ENCODE measurements around the gene CYP2W1.

The CYP2W1 gene

GRCh38 chr7:983616-984071 lies 663 bp downstream of the CYP2W1 start:
- H3K27me3 ChIP-seq (ENCODE audit: control insufficient read depth, insufficient read depth, low read length): peaks cover 23% of the 10 kb centered on the region
- H3K9ac ChIP-seq (ENCODE audit: low read length): no peak overlapping the region
- H3K4me3 ChIP-seq (ENCODE audit: low read length): no peak overlapping the region
- H3K9me3 ChIP-seq (ENCODE audit: control insufficient read depth, low read length): no peaks in the 10 kb centered on the region
- no peaks in the 10 kb centered on the region for H3K36me3 ChIP-seq (ENCODE audit: control insufficient read depth, insufficient read depth, low read length)
- peaks cover 32% of the 10 kb centered on the region for H3K4me1 ChIP-seq (ENCODE audit: control insufficient read depth, insufficient read depth, low read length)

DNA sequence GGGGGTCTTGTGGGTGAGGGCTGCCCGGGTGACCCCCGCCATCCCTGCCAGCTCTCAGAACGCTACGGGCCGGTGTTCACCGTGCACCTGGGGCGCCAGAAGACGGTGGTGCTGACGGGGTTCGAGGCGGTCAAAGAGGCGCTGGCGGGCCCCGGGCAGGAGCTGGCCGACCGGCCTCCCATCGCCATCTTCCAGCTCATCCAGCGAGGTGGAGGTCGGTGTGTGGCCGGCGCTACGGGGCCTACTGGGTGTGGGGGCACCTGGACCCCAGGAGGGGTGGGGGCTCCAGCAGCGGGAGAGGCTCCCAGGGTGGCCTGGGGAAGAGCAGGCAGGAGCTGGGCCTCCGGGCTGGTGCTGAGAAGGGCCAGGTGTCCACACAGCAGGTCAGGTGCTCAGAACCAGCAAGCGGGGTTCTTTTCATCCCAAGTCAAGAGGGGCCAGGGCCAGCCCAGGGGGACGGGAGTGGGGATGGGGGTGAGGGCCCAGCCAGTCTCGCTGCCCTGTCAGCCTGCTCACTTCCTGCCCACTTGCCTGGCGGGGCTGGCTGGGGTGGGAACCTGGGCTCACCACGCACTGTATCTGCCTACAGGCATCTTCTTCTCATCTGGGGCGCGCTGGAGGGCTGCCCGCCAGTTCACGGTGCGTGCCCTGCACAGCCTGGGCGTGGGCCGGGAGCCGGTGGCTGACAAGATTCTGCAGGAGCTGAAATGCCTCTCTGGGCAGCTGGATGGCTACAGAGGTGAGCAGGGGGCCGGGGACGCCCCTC lies 1.6 kb downstream of the CYP2W1 start:
- no peak overlapping the region for H3K9ac ChIP-seq (ENCODE audit: low read length)
- no peaks in the 10 kb centered on the region for H3K9me3 ChIP-seq (ENCODE audit: control insufficient read depth, low read length)
- H3K27me3 ChIP-seq (ENCODE audit: control insufficient read depth, insufficient read depth, low read length): peaks cover 26% of the 10 kb centered on the region
- H3K36me3 ChIP-seq (ENCODE audit: control insufficient read depth, insufficient read depth, low read length): no peaks in the 10 kb centered on the region
- peaks cover 30% of the 10 kb centered on the region for H3K4me1 ChIP-seq (ENCODE audit: control insufficient read depth, insufficient read depth, low read length)
- H3K4me3 ChIP-seq (ENCODE audit: low read length): no peak overlapping the region

DNA sequence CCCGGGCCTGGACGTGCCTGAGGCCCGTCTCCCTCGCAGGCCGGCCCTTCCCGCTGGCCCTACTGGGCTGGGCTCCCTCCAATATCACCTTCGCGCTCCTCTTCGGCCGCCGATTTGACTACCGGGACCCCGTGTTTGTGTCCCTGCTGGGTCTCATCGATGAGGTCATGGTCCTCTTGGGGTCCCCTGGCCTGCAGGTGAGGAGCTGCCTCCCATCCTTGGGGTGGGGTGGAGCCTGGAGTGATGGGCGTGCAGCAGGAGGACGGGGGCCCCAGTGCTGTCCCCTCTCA lies 2.1 kb downstream of the CYP2W1 start:
- H3K4me1 ChIP-seq (ENCODE audit: control insufficient read depth, insufficient read depth, low read length): peaks cover 30% of the 10 kb centered on the region
- no peak overlapping the region for H3K4me3 ChIP-seq (ENCODE audit: low read length)
- H3K36me3 ChIP-seq (ENCODE audit: control insufficient read depth, insufficient read depth, low read length): no peaks in the 10 kb centered on the region
- no peak overlapping the region for H3K9ac ChIP-seq (ENCODE audit: low read length)
- H3K27me3 ChIP-seq (ENCODE audit: control insufficient read depth, insufficient read depth, low read length): peaks cover 26% of the 10 kb centered on the region
- H3K9me3 ChIP-seq (ENCODE audit: control insufficient read depth, low read length): no peaks in the 10 kb centered on the region

DNA sequence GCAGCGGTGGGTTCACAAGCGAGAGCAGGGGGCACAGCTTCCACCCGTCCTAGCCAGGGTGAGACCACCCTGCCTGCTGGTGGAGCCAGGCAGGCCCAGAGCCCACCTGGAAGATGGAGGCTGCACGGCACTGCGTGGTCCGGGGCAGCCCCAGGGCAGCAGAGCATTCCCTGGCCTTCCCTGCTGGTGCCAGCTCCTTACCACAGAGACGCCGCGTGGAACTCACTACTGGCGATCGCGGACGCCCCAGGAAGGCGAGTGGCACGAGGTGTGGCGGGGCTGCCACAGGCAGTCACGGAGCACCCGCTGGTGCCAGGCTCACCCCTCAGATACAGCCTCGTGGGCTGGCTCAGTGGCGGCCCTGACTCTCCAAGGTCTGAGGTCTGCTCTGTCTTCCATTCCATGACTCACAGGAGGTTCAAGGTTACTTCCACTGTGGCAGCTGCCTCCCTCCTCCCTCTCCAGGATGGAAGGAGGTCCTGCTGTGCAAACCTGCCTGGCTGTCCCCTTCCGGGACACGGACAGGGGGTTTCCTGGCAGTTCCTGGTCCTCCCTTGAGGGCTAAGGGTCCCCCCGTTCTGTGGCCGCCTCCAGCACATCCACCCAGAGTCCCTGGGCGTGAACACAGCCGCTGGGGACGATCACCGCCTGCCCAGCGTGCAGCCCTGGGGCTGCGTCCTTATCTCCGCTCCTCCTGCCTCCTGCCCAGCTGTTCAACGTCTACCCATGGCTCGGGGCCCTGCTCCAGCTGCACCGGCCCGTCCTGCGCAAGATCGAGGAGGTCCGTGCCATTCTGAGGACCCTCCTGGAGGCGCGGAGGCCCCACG lies 3.1 kb downstream of the CYP2W1 start:
- H3K9me3 ChIP-seq (ENCODE audit: control insufficient read depth, low read length): no peaks in the 10 kb centered on the region
- H3K4me3 ChIP-seq (ENCODE audit: low read length): no peak overlapping the region
- no peaks in the 10 kb centered on the region for H3K36me3 ChIP-seq (ENCODE audit: control insufficient read depth, insufficient read depth, low read length)
- H3K9ac ChIP-seq (ENCODE audit: low read length): no peak overlapping the region
- H3K4me1 ChIP-seq (ENCODE audit: control insufficient read depth, insufficient read depth, low read length): peaks cover 30% of the 10 kb centered on the region
- H3K27me3 ChIP-seq (ENCODE audit: control insufficient read depth, insufficient read depth, low read length): peaks cover 34% of the 10 kb centered on the region

DNA sequence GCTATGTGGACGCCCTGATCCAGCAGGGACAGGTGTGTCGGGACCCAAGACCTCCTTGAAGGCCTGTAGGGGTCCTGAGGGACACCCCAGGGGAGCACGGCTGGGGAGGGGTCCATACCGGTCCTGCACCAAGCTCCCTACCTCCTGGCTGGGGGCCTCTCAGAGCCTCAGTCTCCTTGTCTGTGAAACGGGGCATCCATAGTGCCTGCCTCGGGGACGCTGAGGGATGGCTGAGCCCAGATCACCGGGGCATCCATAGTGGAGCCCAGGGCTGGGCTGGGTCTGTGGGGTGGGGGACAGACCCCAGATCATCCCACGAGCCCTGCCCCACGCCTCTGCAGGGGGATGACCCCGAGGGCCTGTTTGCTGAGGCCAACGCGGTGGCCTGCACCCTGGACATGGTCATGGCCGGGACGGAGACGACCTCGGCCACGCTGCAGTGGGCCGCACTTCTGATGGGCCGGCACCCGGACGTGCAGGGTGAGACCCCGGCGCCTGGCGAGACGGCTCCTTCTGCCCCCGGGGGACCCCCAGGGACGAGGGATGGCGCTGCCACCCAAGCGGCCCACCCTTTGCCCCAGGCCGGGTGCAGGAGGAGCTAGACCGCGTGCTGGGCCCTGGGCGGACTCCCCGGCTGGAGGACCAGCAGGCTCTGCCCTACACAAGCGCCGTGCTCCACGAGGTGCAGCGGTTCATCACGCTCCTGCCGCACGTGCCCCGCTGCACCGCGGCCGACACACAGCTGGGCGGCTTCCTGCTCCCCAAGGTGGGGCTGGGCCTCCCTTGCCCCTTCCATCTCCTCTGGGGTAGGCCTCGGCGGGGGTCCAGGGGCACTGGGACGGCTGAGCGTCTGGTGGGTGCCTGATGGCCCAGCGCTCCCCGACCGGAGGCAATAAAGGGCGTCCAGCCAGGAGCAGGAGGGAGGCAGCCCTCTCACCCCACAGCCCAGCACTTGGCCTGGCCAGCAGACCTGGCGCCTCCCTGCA lies 4.1 kb downstream of the CYP2W1 start:
- no peaks in the 10 kb centered on the region for H3K9me3 ChIP-seq (ENCODE audit: control insufficient read depth, low read length)
- H3K36me3 ChIP-seq (ENCODE audit: control insufficient read depth, insufficient read depth, low read length): no peaks in the 10 kb centered on the region
- H3K9ac ChIP-seq (ENCODE audit: low read length): no peak overlapping the region
- no peak overlapping the region for H3K4me3 ChIP-seq (ENCODE audit: low read length)
- peaks cover 44% of the 10 kb centered on the region for H3K27me3 ChIP-seq (ENCODE audit: control insufficient read depth, insufficient read depth, low read length)
- H3K4me1 ChIP-seq (ENCODE audit: control insufficient read depth, insufficient read depth, low read length): peaks cover 30% of the 10 kb centered on the region

DNA sequence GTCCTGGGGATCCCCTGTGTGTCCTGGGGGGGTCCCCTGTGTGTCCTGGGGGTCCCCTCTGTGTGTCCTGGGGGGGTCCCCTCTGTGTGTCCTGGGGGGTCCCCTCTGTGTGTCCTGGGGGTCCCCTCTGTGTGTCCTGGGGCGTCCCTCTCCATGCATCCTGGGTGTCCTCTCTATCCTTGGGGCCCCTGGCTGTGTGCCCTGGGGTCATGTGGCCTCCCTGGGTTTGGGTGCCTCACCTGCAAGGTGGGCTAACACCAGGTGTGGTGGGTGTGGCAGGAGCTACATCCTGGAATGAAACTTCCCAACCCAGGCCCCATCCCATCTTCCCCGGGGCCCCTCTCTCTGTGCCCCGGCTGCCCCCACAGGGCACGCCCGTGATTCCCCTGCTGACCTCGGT lies 4.9 kb downstream of the CYP2W1 start:
- H3K4me1 ChIP-seq (ENCODE audit: control insufficient read depth, insufficient read depth, low read length): peaks cover 22% of the 10 kb centered on the region
- H3K27me3 ChIP-seq (ENCODE audit: control insufficient read depth, insufficient read depth, low read length): peaks cover 50% of the 10 kb centered on the region
- H3K36me3 ChIP-seq (ENCODE audit: control insufficient read depth, insufficient read depth, low read length): no peaks in the 10 kb centered on the region

GRCh38 chr7:988426-988911 lies 5.5 kb downstream of the CYP2W1 start:
- peaks cover 48% of the 10 kb centered on the region for H3K27me3 ChIP-seq (ENCODE audit: control insufficient read depth, insufficient read depth, low read length)
- peak overlapping the region; percentile 28 for H3K9ac ChIP-seq (ENCODE audit: low read length)
- peaks cover 19% of the 10 kb centered on the region for H3K4me1 ChIP-seq (ENCODE audit: control insufficient read depth, insufficient read depth, low read length)
- no peaks in the 10 kb centered on the region for H3K9me3 ChIP-seq (ENCODE audit: control insufficient read depth, low read length)
- H3K4me3 ChIP-seq (ENCODE audit: low read length): no peak overlapping the region
- no peaks in the 10 kb centered on the region for H3K36me3 ChIP-seq (ENCODE audit: control insufficient read depth, insufficient read depth, low read length)

More for the DNA sequence above, 4.9 kb downstream of the CYP2W1 start:
- Histone ChIP-seq H3K9me3 (ENCODE audit: control insufficient read depth, low read length) (no peaks in the 10 kb centered on the region), H3K9ac (ENCODE audit: low read length) (peak overlapping the region; percentile 28), H3K4me3 (ENCODE audit: low read length) (no peak overlapping the region)

- no peaks in the 10 kb centered on the region for H3K36me3 ChIP-seq (ENCODE audit: control insufficient read depth, insufficient read depth, low read length)
- peaks cover 43% of the 10 kb centered on the region for H3K27me3 ChIP-seq (ENCODE audit: control insufficient read depth, insufficient read depth, low read length)
- peaks cover 20% of the 10 kb centered on the region for H3K4me1 ChIP-seq (ENCODE audit: control insufficient read depth, insufficient read depth, low read length)
- H3K9ac ChIP-seq (ENCODE audit: low read length): no peak overlapping the region
- no peaks in the 10 kb centered on the region for H3K9me3 ChIP-seq (ENCODE audit: control insufficient read depth, low read length)
- no peak overlapping the region for H3K4me3 ChIP-seq (ENCODE audit: low read length)
Measured at GRCh38 chr7:988963-989529, 6.1 kb downstream of the CYP2W1 start.

DNA sequence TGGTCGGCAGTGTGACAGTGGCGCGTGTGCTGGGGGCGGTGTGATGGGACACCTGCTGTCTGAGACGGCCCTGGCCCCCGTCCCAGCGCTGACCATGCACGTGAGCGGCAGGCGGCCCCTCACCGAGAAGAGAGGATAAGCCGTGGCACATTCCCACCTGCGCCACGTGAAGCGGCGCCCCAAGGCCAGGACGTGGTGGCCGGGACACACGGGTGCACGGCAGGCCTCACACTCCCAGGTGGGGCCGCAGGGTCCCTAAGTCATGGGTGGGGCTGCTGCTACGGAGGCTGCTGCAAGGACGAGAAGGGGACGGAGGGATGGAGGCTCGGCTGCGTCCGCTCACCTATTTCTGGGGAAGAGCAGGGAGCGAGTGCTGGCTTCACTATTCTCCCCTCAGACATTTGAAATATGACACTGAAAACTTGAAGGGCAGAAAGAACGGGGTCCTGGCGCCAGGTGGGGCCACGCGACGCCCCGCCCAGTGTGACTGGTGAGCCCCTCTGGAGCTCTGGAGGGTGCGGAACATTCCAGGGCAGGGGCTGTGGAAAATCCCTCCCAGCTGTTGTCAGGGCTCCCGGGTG lies 7.5 kb downstream of the CYP2W1 start:
- Histone ChIP-seq H3K9me3 (ENCODE audit: control insufficient read depth, low read length) (no peaks in the 10 kb centered on the region), H3K36me3 (ENCODE audit: control insufficient read depth, insufficient read depth, low read length) (no peaks in the 10 kb centered on the region), H3K4me3 (ENCODE audit: low read length) (no peak overlapping the region), H3K9ac (ENCODE audit: low read length) (no peak overlapping the region), H3K4me1 (ENCODE audit: control insufficient read depth, insufficient read depth, low read length) (peaks cover 20% of the 10 kb centered on the region), H3K27me3 (ENCODE audit: control insufficient read depth, insufficient read depth, low read length) (peaks cover 38% of the 10 kb centered on the region)

DNA sequence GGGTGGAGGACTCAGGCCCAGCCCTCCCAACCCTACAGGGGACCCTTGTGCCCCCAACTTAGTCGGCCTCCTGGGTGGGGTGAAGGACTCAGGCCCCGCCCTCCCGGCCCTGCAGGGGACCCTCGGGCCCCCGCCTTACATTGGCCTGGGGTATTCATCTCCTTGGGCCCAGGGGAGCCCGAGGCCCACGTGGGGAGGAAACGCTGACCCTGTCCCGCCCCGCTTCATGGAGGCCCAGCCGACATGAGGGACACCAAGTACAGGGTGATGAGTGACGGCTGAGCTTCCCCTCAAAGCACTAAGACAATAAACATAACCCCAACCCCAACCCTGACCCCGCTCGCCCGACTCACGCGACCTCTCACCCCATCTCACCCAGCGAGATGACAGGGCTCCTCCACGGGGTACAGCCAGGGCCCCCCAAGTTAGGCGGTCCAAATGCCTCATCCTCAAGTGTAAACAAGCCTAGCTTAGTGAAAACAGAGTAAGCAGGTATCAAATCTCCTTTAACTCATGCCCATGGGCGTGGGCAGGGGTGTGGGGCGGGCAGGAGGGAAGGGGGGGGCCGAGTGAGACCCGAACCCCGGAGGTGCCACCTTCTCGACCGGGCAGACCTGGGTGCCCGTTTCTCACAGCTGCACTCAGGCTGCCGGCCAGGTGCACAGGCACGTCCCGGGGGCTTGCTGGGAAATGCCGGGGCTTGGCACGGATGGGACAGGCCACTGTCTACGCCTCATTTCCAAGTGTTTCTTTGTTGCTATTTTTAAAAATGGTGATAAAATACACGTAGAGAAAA lies 8.2 kb downstream of the CYP2W1 start:
- Histone ChIP-seq H3K9ac (ENCODE audit: low read length) (no peak overlapping the region), H3K4me3 (ENCODE audit: low read length) (no peak overlapping the region), H3K4me1 (ENCODE audit: control insufficient read depth, insufficient read depth, low read length) (peaks cover 17% of the 10 kb centered on the region), H3K36me3 (ENCODE audit: control insufficient read depth, insufficient read depth, low read length) (no peaks in the 10 kb centered on the region), H3K9me3 (ENCODE audit: control insufficient read depth, low read length) (no peaks in the 10 kb centered on the region), H3K27me3 (ENCODE audit: control insufficient read depth, insufficient read depth, low read length) (peaks cover 33% of the 10 kb centered on the region)
